Activated naive CD4-positive, alpha-beta T cell treated with anti-CD3 and anti-CD28 coated beads, Interleukin-2, amount 50 U/mL, for 72 hours (primary cell): Measurements from ENCODE around the gene MDGA2. TPM values are rescaled to one million over a fixed set of nuclear protein-coding genes. Genes with fewer than 3 reads are reported as not detected.
"Not testable (repeated sequence)": the region's sequence is repeated elsewhere in the genome, so short reads cannot be mapped to it uniquely, and the experiment has no call there.

ENCODE experiments used
- ATAC-seq, 2 donors: fragments of 150-1000 bp; cut with Tn5 transposase; 2 replicates each; pipeline ENCODE4 v1.10.0; 2021; ENCODE audit warnings: mild to moderate bottlenecking in 2 of 2, moderate library complexity in 2 of 2
- DNase-seq, 2 donors: peaks; one replicate each; pipeline ENCODE4 v3.0.0; 2021 to 2022; ENCODE audit warnings: low spot score in 2 of 2
- H3K27ac Mint-ChIP-seq, 2 donors: one replicate each; pipeline ENCODE4 v1.8.0; 2022; ENCODE audit warnings: mild to moderate bottlenecking in 2 of 2, mixed read lengths in 2 of 2
- H3K36me3 Mint-ChIP-seq, 2 donors: one replicate each; pipeline ENCODE4 v1.8.0; 2022; ENCODE audit warnings: mixed read lengths in 2 of 2
- H3K9me3 Mint-ChIP-seq, 2 donors: one replicate each; pipeline ENCODE4 v1.8.0; 2022; ENCODE audit warnings: mixed read lengths in 2 of 2
- total RNA-seq, 2 donors: library from RNA; stranded (reverse); gene quantifications; one replicate each; pipeline ENCODE4 v1.2.3, GENCODE V29; 2022

The MDGA2 gene
- total RNA-seq, 2 donors from 2014 or later, result not detected

GRCh38 chr14:47257013-47257412 is 418.4 kb downstream of the MDGA2 start:
- Mint-ChIP-seq H3K36me3 (peaks cover 8 to 10% of the 10 kb centered on the region in 2 donors), H3K9me3 (peaks cover 24 to 32% of the 10 kb centered on the region in 2 donors)
- peak in 1 of 2 donors; percentile 40 for ATAC-seq

GRCh38 chr14:47252802-47253201 is 422.6 kb downstream of the MDGA2 start:
- DNase-seq (no peak), ATAC-seq (no peak)
- peaks cover 20 to 22% of the 10 kb centered on the region in 2 donors for H3K9me3 Mint-ChIP-seq
- peaks cover 6 to 8% of the 10 kb centered on the region in 2 donors for H3K36me3 Mint-ChIP-seq
- H3K27ac Mint-ChIP-seq, result no peak overlapping the region

More at GRCh38 chr14:47257013-47257412, 418.4 kb downstream of the MDGA2 start:
- DNase-seq, result no peak
- H3K27ac Mint-ChIP-seq, result no peak overlapping the region

- peaks cover 4 to 8% of the 10 kb centered on the region in 2 donors for H3K9me3 Mint-ChIP-seq
These were observed 429.0 kb downstream of the MDGA2 start for GRCh38 chr14:47246367-47246766.

GRCh38 chr14:47242579-47242978 is 432.8 kb downstream of the MDGA2 start:
- ATAC-seq, DNase-seq, H3K9me3 Mint-ChIP-seq, H3K27ac Mint-ChIP-seq, H3K36me3 Mint-ChIP-seq: not testable (repeated sequence)

More at GRCh38 chr14:47246367-47246766, 429.0 kb downstream of the MDGA2 start:
- Mint-ChIP-seq H3K36me3 (no peaks in the 10 kb centered on the region), H3K27ac (no peak overlapping the region)
- no peak for DNase-seq
- no peak for ATAC-seq

- H3K27ac Mint-ChIP-seq, result no peak overlapping the region
- ATAC-seq, result no peak
- peaks cover 0 to 5% of the 10 kb centered on the region in 2 donors for H3K9me3 Mint-ChIP-seq
- no peak for DNase-seq
- H3K36me3 Mint-ChIP-seq, result no peaks in the 10 kb centered on the region
These were observed 434.5 kb downstream of the MDGA2 start for GRCh38 chr14:47240748-47241437.

GRCh38 chr14:47235619-47236018 is 439.8 kb downstream of the MDGA2 start:
- no peak for DNase-seq
- ATAC-seq, result no peak
- Mint-ChIP-seq H3K27ac (no peak overlapping the region), H3K36me3 (no peaks in the 10 kb centered on the region), H3K9me3 (peaks cover 0 to 5% of the 10 kb centered on the region in 2 donors)

- peaks cover 4 to 5% of the 10 kb centered on the region in 2 donors for H3K9me3 Mint-ChIP-seq
- no peak for DNase-seq
- no peaks in the 10 kb centered on the region for H3K36me3 Mint-ChIP-seq
- ATAC-seq, result no peak
- no peak overlapping the region for H3K27ac Mint-ChIP-seq
These were observed 448.4 kb downstream of the MDGA2 start for GRCh38 chr14:47226877-47227520.

- Mint-ChIP-seq H3K27ac (no peak overlapping the region), H3K9me3 (peaks cover 4 to 5% of the 10 kb centered on the region in 2 donors)
- ATAC-seq, result no peak
These were observed 451.7 kb downstream of the MDGA2 start for GRCh38 chr14:47223656-47224055.

GRCh38 chr14:47220096-47220495 is 455.3 kb downstream of the MDGA2 start:
- no peak for ATAC-seq
- Mint-ChIP-seq H3K9me3 (peaks cover 5 to 10% of the 10 kb centered on the region in 2 donors), H3K27ac (no peak overlapping the region)

More at GRCh38 chr14:47223656-47224055, 451.7 kb downstream of the MDGA2 start:
- no peaks in the 10 kb centered on the region for H3K36me3 Mint-ChIP-seq
- DNase-seq, result no peak

GRCh38 chr14:47211263-47211662 is 464.1 kb downstream of the MDGA2 start:
- no peak overlapping the region for H3K27ac Mint-ChIP-seq
- ATAC-seq (no peak), DNase-seq (no peak)
- H3K36me3 Mint-ChIP-seq, result no peaks in the 10 kb centered on the region
- peaks cover 4 to 5% of the 10 kb centered on the region in 2 donors for H3K9me3 Mint-ChIP-seq

More at GRCh38 chr14:47220096-47220495, 455.3 kb downstream of the MDGA2 start:
- DNase-seq, result no peak
- no peaks in the 10 kb centered on the region for H3K36me3 Mint-ChIP-seq

- no peaks in the 10 kb centered on the region for H3K36me3 Mint-ChIP-seq
- no peak for ATAC-seq
- no peak overlapping the region for H3K27ac Mint-ChIP-seq
- DNase-seq, result no peak
- H3K9me3 Mint-ChIP-seq, result peaks cover 0 to 4% of the 10 kb centered on the region in 2 donors
These were observed 465.3 kb downstream of the MDGA2 start for GRCh38 chr14:47210099-47210498.

GRCh38 chr14:47208434-47208833 is 467.0 kb downstream of the MDGA2 start:
- H3K9me3 Mint-ChIP-seq, result peaks cover 2 to 4% of the 10 kb centered on the region in 2 donors
- no peaks in the 10 kb centered on the region for H3K36me3 Mint-ChIP-seq
- ATAC-seq, result no peak
- H3K27ac Mint-ChIP-seq, result no peak overlapping the region
- DNase-seq, result no peak

- no peak for ATAC-seq
- no peak overlapping the region for H3K27ac Mint-ChIP-seq
- no peaks in the 10 kb centered on the region for H3K36me3 Mint-ChIP-seq
- peaks cover under 1 to 10% of the 10 kb centered on the region in 2 donors for H3K9me3 Mint-ChIP-seq
- DNase-seq, result no peak
These were observed 467.8 kb downstream of the MDGA2 start for GRCh38 chr14:47207617-47208016.

- ATAC-seq (no peak), DNase-seq (no peak)
- H3K9me3 Mint-ChIP-seq, result peaks cover 8 to 19% of the 10 kb centered on the region in 2 donors
- H3K27ac Mint-ChIP-seq, result no peak overlapping the region
- H3K36me3 Mint-ChIP-seq, result peaks cover 0 to 7% of the 10 kb centered on the region in 2 donors
These were observed 474.7 kb downstream of the MDGA2 start for GRCh38 chr14:47200740-47201139.

GRCh38 chr14:47195582-47195981 is 479.8 kb downstream of the MDGA2 start:
- H3K27ac Mint-ChIP-seq, result no peak overlapping the region
- H3K9me3 Mint-ChIP-seq, result peaks cover 0 to 5% of the 10 kb centered on the region in 2 donors
- DNase-seq (no peak), ATAC-seq (no peak)
- H3K36me3 Mint-ChIP-seq, result no peaks in the 10 kb centered on the region

- Mint-ChIP-seq H3K27ac (no peak overlapping the region), H3K9me3 (peaks cover 0 to 5% of the 10 kb centered on the region in 2 donors), H3K36me3 (no peaks in the 10 kb centered on the region)
- no peak for ATAC-seq
- no peak for DNase-seq
These were observed 481.4 kb downstream of the MDGA2 start for GRCh38 chr14:47194055-47194454.

- not testable (repeated sequence) for ATAC-seq, H3K9me3 Mint-ChIP-seq, H3K36me3 Mint-ChIP-seq, H3K27ac Mint-ChIP-seq, DNase-seq
These were observed 483.2 kb downstream of the MDGA2 start for GRCh38 chr14:47192203-47192602.
